ENCODE data around the gene ZBTB16. TPM values are rescaled to one million over a fixed set of nuclear protein-coding genes. Genes with fewer than 3 reads are reported as not detected.

Gene ZBTB16
- total RNA-seq, 1 donor from 2014 or later, result 39.4 TPM

DNA sequence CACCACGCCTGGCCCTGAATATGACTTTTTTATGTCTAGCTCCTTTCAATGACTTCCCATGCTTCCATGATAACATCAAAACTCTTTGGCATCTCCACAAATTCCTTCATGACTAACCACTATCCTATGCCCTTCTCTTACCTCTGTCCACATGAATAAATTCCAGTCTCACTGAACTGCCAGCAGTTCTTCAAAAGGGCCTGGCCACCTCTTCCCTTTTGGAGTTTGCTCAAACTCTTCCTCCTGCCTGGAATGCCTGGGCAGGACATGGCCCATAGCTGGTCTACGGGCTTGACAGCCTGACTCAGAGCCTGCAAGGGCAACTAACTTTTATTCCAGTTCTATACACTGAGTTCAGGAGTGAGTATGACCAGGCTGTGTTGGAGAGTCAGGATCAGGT, 41.8 kb upstream of the ZBTB16 start:
- TF ChIP-seq, protein P1, sequence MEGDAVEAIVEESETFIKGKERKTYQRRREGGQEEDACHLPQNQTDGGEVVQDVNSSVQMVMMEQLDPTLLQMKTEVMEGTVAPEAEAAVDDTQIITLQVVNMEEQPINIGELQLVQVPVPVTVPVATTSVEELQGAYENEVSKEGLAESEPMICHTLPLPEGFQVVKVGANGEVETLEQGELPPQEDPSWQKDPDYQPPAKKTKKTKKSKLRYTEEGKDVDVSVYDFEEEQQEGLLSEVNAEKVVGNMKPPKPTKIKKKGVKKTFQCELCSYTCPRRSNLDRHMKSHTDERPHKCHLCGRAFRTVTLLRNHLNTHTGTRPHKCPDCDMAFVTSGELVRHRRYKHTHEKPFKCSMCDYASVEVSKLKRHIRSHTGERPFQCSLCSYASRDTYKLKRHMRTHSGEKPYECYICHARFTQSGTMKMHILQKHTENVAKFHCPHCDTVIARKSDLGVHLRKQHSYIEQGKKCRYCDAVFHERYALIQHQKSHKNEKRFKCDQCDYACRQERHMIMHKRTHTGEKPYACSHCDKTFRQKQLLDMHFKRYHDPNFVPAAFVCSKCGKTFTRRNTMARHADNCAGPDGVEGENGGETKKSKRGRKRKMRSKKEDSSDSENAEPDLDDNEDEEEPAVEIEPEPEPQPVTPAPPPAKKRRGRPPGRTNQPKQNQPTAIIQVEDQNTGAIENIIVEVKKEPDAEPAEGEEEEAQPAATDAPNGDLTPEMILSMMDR (conservative IDR thresholded peaks at IDR 0.05), result no peak
- H3K4me3 Mint-ChIP-seq, result no peak overlapping the region
- no peaks in the 10 kb centered on the region for H3K36me3 Mint-ChIP-seq (ENCODE audit: low read depth)
- no peak overlapping the region for H3K27ac Mint-ChIP-seq (ENCODE audit: unreplicated experiment)
- H3K27me3 Mint-ChIP-seq (ENCODE audit: low read depth), result no peaks in the 10 kb centered on the region
- no peaks in the 10 kb centered on the region for H3K4me1 Mint-ChIP-seq
- no peak for DNase-seq (ENCODE audit: low read depth, low spot score)
- H3K9me3 Mint-ChIP-seq, result no peaks in the 10 kb centered on the region

DNA sequence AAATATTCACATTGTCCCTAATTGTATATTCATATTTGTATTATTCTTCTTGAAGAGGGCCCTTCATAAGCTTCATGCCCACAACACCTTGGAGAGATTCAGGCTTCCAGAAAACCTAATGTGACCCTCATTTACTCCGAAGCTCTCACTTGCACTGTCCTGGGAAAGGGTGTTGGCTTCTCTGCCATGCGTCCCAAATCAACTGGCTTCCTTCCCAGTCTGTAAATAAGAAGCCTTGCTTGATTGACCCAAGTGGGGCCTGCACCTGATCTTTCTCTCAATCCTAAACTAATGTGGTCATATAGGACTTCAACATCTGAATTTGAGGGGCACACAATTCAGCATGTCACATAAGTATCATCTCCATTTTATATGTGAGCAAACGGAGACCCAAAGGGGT, 40.5 kb upstream of the ZBTB16 start:
- H3K4me3 Mint-ChIP-seq, result no peak overlapping the region
- TF ChIP-seq, protein P1 (conservative IDR thresholded peaks at IDR 0.05), result no peak
- H3K4me1 Mint-ChIP-seq, result no peaks in the 10 kb centered on the region
- no peaks in the 10 kb centered on the region for H3K36me3 Mint-ChIP-seq (ENCODE audit: low read depth)
- no peak for DNase-seq (ENCODE audit: low read depth, low spot score)
- no peak overlapping the region for H3K27ac Mint-ChIP-seq (ENCODE audit: unreplicated experiment)
- H3K9me3 Mint-ChIP-seq, result no peaks in the 10 kb centered on the region
- H3K27me3 Mint-ChIP-seq (ENCODE audit: low read depth), result no peaks in the 10 kb centered on the region

DNA sequence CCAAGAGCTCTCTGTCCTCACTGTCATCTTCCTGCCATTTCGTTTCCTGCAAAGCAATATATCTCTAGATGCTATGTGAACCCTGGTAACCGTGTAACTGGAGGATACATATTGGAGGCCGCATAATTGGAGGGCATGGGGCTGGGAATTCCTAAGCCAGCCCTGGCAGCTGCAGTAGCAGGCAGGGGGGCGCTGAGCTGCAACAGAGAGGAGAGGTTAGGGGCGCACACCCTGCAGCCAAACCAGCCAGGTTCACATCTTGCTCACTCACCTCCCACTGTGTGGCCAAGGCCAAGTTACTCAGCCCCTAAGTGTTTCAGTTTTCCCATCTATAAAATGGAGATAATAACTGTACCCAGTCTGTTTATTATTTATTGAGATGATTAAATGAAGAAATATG, 39.9 kb upstream of the ZBTB16 start:
- DNase-seq (ENCODE audit: low read depth, low spot score), result no peak
- H3K4me3 Mint-ChIP-seq, result no peak overlapping the region
- no peaks in the 10 kb centered on the region for H3K27me3 Mint-ChIP-seq (ENCODE audit: low read depth)
- H3K27ac Mint-ChIP-seq (ENCODE audit: unreplicated experiment), result no peak overlapping the region
- H3K4me1 Mint-ChIP-seq, result no peaks in the 10 kb centered on the region
- no peaks in the 10 kb centered on the region for H3K36me3 Mint-ChIP-seq (ENCODE audit: low read depth)
- H3K9me3 Mint-ChIP-seq, result no peaks in the 10 kb centered on the region
- TF ChIP-seq, protein P1 (conservative IDR thresholded peaks at IDR 0.05), result no peak

DNA sequence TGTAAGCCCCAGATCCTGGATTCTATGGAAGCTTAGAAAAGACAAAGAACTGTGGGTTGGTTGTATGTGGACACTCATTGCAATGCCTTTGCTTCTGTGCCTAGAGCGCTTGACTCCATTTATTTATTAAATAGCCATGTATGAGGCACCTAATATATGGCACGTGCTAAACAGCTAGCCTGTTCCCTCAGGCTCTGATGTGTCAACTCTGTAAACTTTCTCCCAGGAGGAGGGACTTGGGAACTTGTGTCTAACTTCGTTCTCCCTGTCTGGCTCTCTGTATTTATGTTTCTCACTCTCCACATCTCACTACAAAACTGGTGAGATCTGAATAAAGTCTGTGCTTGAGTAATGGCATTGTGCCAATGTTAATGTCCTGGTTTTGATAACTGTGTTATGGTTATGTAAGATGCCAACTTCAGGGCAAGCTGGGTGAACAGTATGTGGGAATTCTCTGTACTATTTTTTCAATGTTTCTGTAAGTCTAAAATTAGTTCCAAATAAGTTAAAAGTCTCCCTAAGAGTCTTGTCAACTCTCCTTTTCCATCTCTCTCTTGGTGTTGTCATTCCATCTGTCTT, 34.1 kb upstream of the ZBTB16 start:
- TF ChIP-seq, protein P1 (conservative IDR thresholded peaks at IDR 0.05), result no peak
- no peak for DNase-seq (ENCODE audit: low read depth, low spot score)
- Mint-ChIP-seq H3K27ac (ENCODE audit: unreplicated experiment) (no peak overlapping the region), H3K9me3 (no peaks in the 10 kb centered on the region), H3K4me1 (no peaks in the 10 kb centered on the region), H3K27me3 (ENCODE audit: low read depth) (no peaks in the 10 kb centered on the region), H3K4me3 (no peak overlapping the region), H3K36me3 (ENCODE audit: low read depth) (no peaks in the 10 kb centered on the region)

DNA sequence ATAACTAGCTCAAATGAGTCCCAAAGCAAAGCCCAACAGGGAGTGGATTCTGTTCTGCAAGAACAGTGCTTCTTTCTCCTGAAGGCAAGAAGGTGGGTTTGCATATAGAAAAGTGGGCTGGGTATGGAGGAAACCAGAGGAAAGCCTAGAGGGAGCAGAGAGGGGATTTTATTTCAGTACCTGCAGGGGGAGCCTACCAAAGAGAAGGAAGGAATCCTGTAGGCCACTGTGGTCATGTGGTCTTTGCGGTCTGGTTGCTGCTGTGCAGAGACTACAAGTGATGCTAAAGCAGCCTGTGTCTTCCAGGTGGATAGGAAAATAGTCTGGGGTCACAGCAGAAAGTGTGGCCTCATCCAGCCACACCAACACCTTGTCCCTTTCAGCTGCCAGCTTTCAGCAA, 33.2 kb upstream of the ZBTB16 start:
- Mint-ChIP-seq H3K4me1 (no peaks in the 10 kb centered on the region), H3K4me3 (no peak overlapping the region), H3K27me3 (ENCODE audit: low read depth) (no peaks in the 10 kb centered on the region), H3K36me3 (ENCODE audit: low read depth) (no peaks in the 10 kb centered on the region), H3K27ac (ENCODE audit: unreplicated experiment) (no peak overlapping the region), H3K9me3 (no peaks in the 10 kb centered on the region)
- TF ChIP-seq, protein P1 (conservative IDR thresholded peaks at IDR 0.05), result peak; percentile 23
- no peak for DNase-seq (ENCODE audit: low read depth, low spot score)
